NCI-H526 treated with DMSO at 0.1 percent for 48 hours (cell line): ENCODE results near the gene DNER.

Experiments
- DNase-seq: peaks from one replicate; lab custom pipeline; 2025; lab: John Stamatoyannopoulos, UW

Gene DNER

DNA sequence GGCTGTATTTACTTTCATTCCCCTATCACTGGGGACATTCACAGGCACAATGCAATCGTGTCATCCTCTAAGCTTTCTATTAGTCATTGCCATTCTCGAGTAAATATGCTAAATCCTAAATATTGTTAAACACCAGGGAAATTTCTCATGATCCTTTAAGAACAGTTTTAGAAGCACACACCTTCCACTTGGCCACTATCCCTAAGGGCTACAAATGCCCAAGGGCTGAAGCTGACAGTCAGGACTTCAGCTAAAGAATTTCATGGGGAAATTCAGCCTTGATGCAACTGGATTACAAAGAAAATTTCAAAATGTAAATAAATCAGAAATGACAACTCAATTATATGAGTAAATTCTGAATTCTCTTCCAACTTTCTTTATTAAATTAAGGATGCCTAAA is 280.2 kb downstream of the DNER start:
- DNase-seq, result no peak

DNA sequence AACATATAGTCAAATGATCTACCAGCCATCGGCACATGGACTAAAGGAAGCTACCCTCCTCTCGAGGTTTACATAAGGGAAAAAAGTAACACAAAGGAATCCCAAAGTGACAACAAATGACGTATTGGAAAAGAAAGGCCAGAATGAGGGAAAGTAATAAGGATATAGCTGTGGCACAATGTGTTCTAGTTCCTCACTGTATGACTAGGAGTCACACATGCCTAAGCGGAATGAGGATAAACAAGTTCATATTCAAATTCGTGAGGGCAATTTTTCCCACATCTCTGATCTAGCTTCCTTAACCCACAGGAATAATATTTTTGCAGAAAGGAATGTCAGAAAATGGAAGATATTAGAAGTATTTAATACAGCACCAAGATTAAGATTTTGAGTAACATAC is 281.0 kb downstream of the DNER start:
- no peak for DNase-seq

DNA sequence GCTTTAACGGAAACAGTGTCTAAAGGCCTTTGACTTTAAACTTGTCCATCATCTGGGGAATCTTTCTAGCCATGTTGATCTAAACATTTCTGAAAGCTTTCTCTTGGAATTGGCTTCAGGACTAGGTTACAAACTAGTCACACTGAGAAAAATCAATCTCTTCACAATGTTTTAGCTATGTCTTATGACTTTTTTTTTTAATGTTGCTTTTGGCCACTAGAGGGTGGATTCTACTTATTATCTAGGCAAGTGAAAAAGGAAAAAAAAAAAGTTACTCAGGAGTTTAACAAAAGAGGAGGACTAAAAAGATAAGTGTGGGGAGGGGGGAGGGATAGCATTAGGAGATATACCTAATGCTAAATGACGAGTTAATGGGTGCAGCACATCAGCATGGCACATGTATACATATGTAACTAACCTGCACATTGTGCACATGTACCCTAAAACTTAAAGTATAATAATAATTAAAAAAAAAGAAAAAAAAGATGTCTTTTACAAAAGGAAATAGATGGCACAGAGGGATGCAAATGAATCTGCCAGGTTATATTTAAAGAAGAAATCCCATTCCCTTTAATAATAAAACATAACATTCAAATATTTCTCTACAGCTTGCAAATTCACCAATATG is 282.9 kb downstream of the DNER start:
- DNase-seq, result no peak

DNA sequence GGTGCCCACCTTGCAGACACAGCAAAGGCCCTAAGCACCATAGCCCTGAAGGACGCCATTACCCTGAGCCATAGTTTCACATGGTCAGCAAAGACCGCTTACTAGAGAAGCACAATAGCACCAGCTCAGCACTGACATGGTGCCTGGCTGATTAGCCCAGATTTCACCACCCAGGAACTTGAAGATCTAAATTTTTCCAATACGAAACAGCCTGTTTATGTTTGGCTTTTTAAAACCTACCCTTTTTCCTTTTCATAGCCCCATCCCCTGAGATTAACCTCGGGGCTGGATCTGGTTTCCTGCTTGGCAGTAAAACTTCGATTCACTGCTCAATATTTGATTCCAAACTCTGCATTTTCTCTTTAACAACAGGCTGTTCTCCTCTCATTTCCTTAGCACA is 284.8 kb downstream of the DNER start:
- no peak for DNase-seq

GRCh38 chr2:229426464-229426863 is 287.9 kb downstream of the DNER start:
- no peak for DNase-seq

GRCh38 chr2:229425598-229425997 is 288.8 kb downstream of the DNER start:
- DNase-seq, result no peak

DNA sequence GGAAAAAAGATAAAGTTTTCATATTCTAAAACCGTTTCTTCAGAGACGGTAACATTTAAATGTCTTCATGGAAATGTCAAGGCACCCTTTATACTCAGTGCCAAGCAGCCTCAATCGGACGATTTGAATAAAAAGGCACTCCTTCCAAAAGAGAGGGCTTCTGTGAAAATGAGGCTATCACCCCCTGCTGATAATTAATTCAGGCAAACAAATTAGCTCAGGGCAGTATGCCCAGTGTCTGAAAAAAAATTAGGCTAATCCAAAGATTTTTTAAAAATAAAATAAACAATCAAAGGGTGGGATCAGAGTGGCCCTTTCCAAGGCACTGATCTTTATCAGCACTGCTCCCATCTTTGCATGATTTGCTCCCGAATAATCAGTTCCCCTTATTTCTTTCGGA is 292.3 kb downstream of the DNER start:
- DNase-seq, result no peak

DNA sequence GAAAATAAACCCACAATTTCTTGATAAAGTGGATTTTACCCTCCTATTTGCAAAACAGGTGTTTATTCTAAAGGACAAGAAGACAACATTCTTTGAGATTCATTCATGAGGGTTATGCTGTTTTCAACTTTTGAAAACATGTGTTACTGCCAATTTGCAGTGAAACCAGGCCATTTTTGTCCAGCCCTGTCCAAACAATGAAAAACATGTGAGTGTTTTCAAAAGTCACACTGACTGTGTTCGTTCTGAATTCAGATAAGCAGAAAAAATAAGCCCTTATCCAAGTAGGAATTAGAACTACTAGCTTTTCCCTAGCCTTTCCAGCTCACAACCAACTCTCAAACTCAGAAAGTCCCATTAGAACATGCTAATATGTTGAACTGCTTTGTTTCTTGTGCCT is 295.2 kb downstream of the DNER start:
- DNase-seq, result no peak

- no peak for DNase-seq
These were observed 296.4 kb downstream of the DNER start for GRCh38 chr2:229417916-229418315.

GRCh38 chr2:229417176-229417575 is 297.2 kb downstream of the DNER start:
- DNase-seq, result no peak

- DNase-seq, result no peak
These were observed 298.1 kb downstream of the DNER start for GRCh38 chr2:229416116-229416694.

- no peak for DNase-seq
These were observed 299.7 kb downstream of the DNER start for GRCh38 chr2:229414631-229415030.

DNA sequence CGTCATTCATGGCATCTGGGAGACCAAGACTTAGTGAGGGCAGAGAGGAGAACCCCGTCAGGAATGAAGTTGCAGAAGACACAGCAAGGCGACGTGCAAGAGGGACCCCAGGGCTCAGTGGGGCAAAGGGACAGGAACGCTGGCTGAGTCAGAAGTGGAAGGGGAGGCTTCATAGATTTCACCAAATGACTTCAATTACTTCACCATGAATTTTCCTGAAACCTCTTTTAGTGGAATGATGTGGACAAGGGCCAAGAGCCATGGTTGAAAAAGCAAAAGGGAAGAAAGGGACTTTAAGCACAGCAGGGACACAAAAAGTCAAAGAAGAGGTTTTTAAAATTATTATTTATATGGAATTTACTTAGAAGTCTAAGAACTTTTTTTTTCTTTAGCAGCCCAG is 301.7 kb downstream of the DNER start:
- DNase-seq, result no peak

- no peak for DNase-seq
These were observed 303.4 kb downstream of the DNER start for GRCh38 chr2:229410946-229411345.

- DNase-seq, result no peak
These were observed 304.1 kb downstream of the DNER start for GRCh38 chr2:229410264-229410663.

DNA sequence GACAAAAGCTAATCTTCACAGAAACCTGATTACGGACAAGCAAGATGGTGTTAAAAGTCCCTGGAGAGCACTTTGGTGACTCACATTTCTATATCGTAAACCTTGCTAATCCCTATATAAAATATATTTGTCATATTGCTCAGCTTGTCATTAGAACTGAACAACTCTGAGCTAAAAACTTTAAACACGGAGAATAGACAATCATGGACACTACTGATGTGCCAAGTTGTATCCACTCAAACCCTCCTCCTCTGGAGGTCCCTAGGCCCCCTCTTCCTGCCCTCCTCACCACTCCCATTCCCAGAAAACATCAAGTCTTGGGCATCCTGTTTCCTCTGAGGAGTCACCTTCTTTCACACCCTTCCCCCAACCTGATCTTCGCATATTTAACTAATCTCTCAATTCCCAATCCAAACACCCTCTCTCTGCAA is 304.6 kb downstream of the DNER start:
- no peak for DNase-seq

DNA sequence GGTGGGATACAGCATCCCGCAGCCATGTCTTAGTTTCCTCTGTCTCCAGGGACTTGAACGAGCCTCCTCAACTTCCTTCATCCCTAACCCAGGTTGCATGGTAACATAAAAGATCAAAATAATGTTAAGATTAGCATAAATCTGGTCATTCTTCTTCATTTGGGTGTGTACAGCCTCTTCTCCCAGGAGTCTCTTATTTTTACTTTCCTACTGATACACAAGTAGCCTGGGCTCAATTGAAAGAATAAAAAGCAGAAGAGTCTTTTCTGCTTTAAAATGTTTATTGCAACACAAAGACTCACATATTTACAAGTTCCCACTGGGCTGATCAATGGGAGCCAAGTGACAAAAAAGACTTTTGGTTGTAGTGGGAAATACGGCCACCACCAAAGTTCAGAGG is 305.4 kb downstream of the DNER start:
- DNase-seq, result no peak

DNA sequence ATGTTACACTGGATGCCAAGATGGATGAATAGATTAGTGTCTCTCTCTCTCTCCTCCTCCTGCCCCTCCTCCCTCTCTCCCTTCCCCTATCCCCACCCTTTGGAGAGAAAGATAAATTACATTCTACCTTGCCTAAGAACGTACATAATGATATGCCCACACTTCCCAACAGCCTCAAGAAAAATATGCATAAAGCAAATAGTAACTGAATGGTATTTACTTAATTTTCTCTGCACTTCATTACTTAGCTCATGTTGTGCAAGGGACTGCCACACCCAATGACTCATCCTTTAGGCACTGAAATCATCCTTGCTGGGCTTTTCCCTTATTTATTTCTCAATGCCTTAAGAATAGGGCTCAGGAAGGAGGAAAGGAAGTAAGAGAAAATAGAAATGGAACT is 306.0 kb downstream of the DNER start:
- DNase-seq, result no peak

- no peak for DNase-seq
These were observed 307.2 kb downstream of the DNER start for GRCh38 chr2:229407170-229407569.

DNA sequence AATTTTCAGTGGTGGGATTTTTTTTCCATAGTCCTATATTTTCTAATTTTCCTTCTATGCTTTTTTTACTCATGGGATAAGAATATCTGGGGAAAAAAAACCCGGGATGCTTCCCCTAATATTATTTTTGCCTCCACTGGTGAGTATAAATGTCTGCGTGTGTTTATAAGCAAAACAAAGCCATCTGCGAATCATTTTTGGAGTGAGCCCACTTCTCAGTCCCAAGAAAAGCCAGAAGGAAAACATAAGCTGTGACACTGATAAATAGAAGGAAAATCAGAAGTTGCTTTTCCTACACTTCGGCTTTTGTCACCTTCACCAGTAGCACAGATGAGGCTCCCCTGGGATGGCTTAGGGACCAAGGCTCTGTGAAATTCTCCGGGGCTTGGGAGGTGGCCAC is 308.6 kb downstream of the DNER start:
- DNase-seq, result no peak

DNA sequence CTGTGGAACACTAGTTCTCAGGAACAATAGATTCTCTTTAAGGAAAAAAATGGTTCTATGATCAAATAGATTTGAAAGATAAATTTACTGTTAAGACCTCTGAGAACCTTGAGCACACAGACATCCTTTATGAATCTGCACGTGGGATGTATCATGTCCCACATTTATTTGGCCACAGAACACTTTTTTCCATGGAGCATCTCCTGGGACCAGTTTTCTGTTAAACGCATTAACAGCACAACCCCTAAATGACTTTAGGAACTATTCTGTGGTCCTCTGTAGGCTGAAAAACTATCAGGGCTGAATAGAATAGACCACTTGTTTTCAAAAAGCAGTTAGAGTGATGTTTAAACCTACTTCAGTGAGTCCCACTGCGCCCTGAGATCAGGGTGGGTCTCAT is 311.1 kb downstream of the DNER start:
- DNase-seq, result no peak

- DNase-seq, result no peak
These were observed 313.0 kb downstream of the DNER start for GRCh38 chr2:229401171-229401865.

DNA sequence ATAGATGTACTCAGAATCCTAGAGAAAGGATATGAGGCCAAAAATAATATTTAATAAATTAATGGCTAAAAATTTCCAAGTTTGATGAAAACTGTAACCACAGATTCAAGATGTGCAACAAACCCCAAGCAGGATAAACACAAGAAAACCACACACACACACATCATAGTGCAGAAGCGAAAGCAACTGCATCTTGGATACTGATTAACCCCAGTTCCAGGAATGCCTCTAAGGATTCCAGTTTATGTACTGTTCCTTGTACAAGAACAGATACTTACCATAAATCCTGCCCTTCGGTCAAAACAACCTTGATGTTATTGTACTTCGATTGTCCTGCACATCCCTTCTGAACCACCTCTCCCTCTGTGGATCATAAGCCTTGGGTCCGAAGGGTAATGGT is 320.4 kb downstream of the DNER start:
- DNase-seq, result no peak

DNA sequence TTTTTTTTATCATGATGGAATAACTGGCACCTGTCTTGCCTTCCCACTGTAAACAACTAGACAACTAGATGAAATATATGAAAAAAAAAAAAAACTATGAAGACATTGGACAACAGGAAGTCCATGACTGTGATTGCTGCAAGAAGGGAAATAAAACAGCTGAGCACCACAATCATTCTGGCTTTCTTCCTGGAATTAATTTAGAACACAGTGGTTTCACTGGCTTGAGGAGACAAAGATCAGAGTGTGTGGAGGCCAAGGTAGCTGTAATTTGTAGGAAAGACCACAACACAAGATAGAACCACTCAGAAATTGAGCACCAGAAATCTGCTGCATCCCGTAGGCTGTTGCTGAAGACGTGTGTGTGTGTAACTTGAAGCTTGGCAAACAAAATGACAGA is 322.2 kb downstream of the DNER start:
- DNase-seq, result no peak
